Activated CD8-positive, alpha-beta memory T cell treated with anti-CD3 and anti-CD28 coated beads, Interleukin-2, amount 50 U/mL, for 24 hours (primary cell): ENCODE results near the gene MED29.

Source experiments
- DNase-seq: peaks from one replicate; pipeline ENCODE4 v3.0.0-alpha.2; 2020; ENCODE audit errors: extremely low read depth

MED29 gene

GRCh38 chr19:39390751-39391437, at the start of gene MED29, which contains the start of gene PAF1:
Gene MED29 (plus strand): TSS chr19:39391378. CDS start chr19:39391423, 45 bp downstream.
Gene PAF1 (minus strand): TSS chr19:39391106. CDS start chr19:39390864, 242 bp downstream.
- DNase-seq, result peak; percentile 88

- DNase-seq, result peak; percentile 95
These were observed 49.2 kb upstream of the MED29 start, which contains the start of gene SAMD4B for GRCh38 chr19:39341719-39342604. Gene SAMD4B (plus strand): TSS chr19:39342421. CDS start chr19:39356894, 14,473 bp downstream.

- no peak for DNase-seq
These were observed 48.4 kb upstream of the MED29 start for GRCh38 chr19:39342647-39343305.

GRCh38 chr19:39345956-39346355, 45.2 kb upstream of the MED29 start:
- no peak for DNase-seq

GRCh38 chr19:39347332-39348164, 43.6 kb upstream of the MED29 start:
- no peak for DNase-seq

GRCh38 chr19:39349326-39349725, 41.9 kb upstream of the MED29 start:
- no peak for DNase-seq

GRCh38 chr19:39350156-39350555, 41.0 kb upstream of the MED29 start:
- no peak for DNase-seq

- no peak for DNase-seq
These were observed 39.6 kb upstream of the MED29 start for GRCh38 chr19:39351537-39352064.

- DNase-seq, result no peak
These were observed 38.6 kb upstream of the MED29 start for GRCh38 chr19:39352381-39353255.

- no peak for DNase-seq
These were observed 35.9 kb upstream of the MED29 start for GRCh38 chr19:39355253-39355652.

- DNase-seq, result no peak
These were observed 35.1 kb upstream of the MED29 start for GRCh38 chr19:39356073-39356472.

- DNase-seq, result no peak
These were observed 34.5 kb upstream of the MED29 start for GRCh38 chr19:39356647-39357046.

- no peak for DNase-seq
These were observed 32.2 kb upstream of the MED29 start for GRCh38 chr19:39359026-39359425.

- no peak for DNase-seq
These were observed 30.6 kb upstream of the MED29 start for GRCh38 chr19:39360599-39360998.

- no peak for DNase-seq
These were observed 28.2 kb upstream of the MED29 start for GRCh38 chr19:39362682-39363657.

GRCh38 chr19:39363901-39364457, 27.2 kb upstream of the MED29 start:
- no peak for DNase-seq

- no peak for DNase-seq
These were observed 25.6 kb upstream of the MED29 start for GRCh38 chr19:39365531-39365930.

GRCh38 chr19:39369200-39369599, 22.0 kb upstream of the MED29 start:
- DNase-seq, result no peak

GRCh38 chr19:39370735-39371134, 20.4 kb upstream of the MED29 start:
- no peak for DNase-seq
